Esophagus squamous epithelium (tissue), 5 donors: ENCODE results near the gene EPB41L2. TPM values are rescaled to one million over a fixed set of nuclear protein-coding genes. Genes with fewer than 3 reads are reported as not detected.

ENCODE experiments used
- DNase-seq: peaks from one replicate; lab custom pipeline; 2025; lab: John Stamatoyannopoulos, UW
- H3K27ac ChIP-seq, 4 donors: fragments of 200-600 bp; sonication (generic); one replicate each; pipeline ENCODE4 v1.5.1; 2016 to 2019; ENCODE audit warnings: mild to moderate bottlenecking in 1 of 4
- H3K27me3 ChIP-seq, 4 donors: fragments of 200-600 bp; sonication (generic); 1 replicate in 3 of 4; 2 replicates in 1 of 4; pipeline versions ENCODE4 v1.5.1 to v1.6.0; 2017 to 2021; ENCODE audit warnings: antibody characterized with exemption in 1 of 4
- H3K36me3 ChIP-seq, 3 donors: fragments of 200-600 bp; sonication (generic); one replicate each; pipeline ENCODE4 v1.5.1; 2016 to 2019
- H3K4me1 ChIP-seq, 3 donors: fragments of 200-600 bp; sonication (generic); one replicate each; pipeline ENCODE4 v1.5.1; 2017 to 2019
- H3K4me3 ChIP-seq, 4 donors: fragments of 200-600 bp; sonication (generic); 1 replicate in 3 of 4; 2 replicates in 1 of 4; pipeline ENCODE4 v1.5.1; 2016 to 2019; ENCODE audit warnings: mild to moderate bottlenecking in 2 of 4, moderate library complexity in 1 of 4
- H3K9me3 ChIP-seq, 3 donors: fragments of 200-600 bp; sonication (generic); one replicate each; pipeline ENCODE4 v1.5.1; 2016 to 2019
- CTCF ChIP-seq, 6 experiments: fragments of 450-650 bp in 4 of 6; fragments of 200-600 bp in 2 of 6; sonication (generic) in 2 of 6; IDR thresholded peaks; one replicate each; pipeline ENCODE4 v1.5.1; 2016 to 2019; ENCODE audit warnings: antibody characterized with exemption in 6 of 6, mild to moderate bottlenecking in 4 of 6, moderate library complexity in 4 of 6
- POLR2A ChIP-seq, 4 donors: fragments of 450-650 bp; IDR thresholded peaks; one replicate each; pipeline ENCODE4 v1.6.1; 2017; ENCODE audit warnings: antibody characterized with exemption in 4 of 4, mild to moderate bottlenecking in 4 of 4, moderate library complexity in 3 of 4
- WGBS, 2 donors: methylation state at CpG; one replicate each; pipeline ENCODE4 v1.1.5; 2018; 5-methylcytosine and 5-hydroxymethylcytosine counted together
- intact Hi-C: fragments of 100-400 bp; cut with DNase I; formaldehyde crosslinking; loops from one replicate; pipeline ENCODE4 v1.15.0; 2022
- total RNA-seq, 4 donors: library from RNA; depleted of rRNA; stranded (reverse); fragments of >200 nt; gene quantifications; one replicate each; pipeline ENCODE4 v1.1.0, GENCODE V29; 2016
- donor health status: DM: yes; HTN: yes; CAD: no.

The EPB41L2 gene
- total RNA-seq, 4 donors from 2014 or later: 6.2 to 58.0 (median 14.9) TPM

- DNase-seq: no peak
- intact Hi-C loops: no loop called here
- H3K36me3 ChIP-seq: no peaks in the 10 kb centered on the region
- H3K27ac ChIP-seq: no peak overlapping the region
- H3K27me3 ChIP-seq: no peaks in the 10 kb centered on the region
- peaks cover 0 to 4% (median 4%) of the 10 kb centered on the region in 3 donors for H3K9me3 ChIP-seq
- no peaks in the 10 kb centered on the region for H3K4me1 ChIP-seq
- H3K4me3 ChIP-seq: no peak overlapping the region
- TF ChIP-seq POLR2A (IDR thresholded peaks at IDR 0.05): no peak
- TF ChIP-seq CTCF (IDR thresholded peaks at IDR 0.05): no peak
Observed at GRCh38 chr6:130796313-130796905, 266.6 kb downstream of the EPB41L2 start.

- TF ChIP-seq POLR2A (IDR thresholded peaks at IDR 0.05): no peak
- TF ChIP-seq CTCF (IDR thresholded peaks at IDR 0.05): no peak
- Histone ChIP-seq H3K27ac (no peak overlapping the region), H3K4me1 (no peaks in the 10 kb centered on the region), H3K27me3 (no peaks in the 10 kb centered on the region), H3K36me3 (no peaks in the 10 kb centered on the region), H3K9me3 (peaks cover 0 to 4% (median 0%) of the 10 kb centered on the region in 3 donors), H3K4me3 (no peak overlapping the region)
- intact Hi-C loops: no loop called here
- 28% methylated on average over 3 of the region's 3 CpGs for WGBS, 2 donors
- no peak for DNase-seq
Observed at GRCh38 chr6:130794738-130795137, 268.3 kb downstream of the EPB41L2 start.

- Histone ChIP-seq H3K27ac (no peak overlapping the region), H3K4me1 (no peaks in the 10 kb centered on the region), H3K27me3 (no peaks in the 10 kb centered on the region), H3K4me3 (no peak overlapping the region), H3K9me3 (peaks cover 0 to 4% (median 0%) of the 10 kb centered on the region in 3 donors), H3K36me3 (no peaks in the 10 kb centered on the region)
- no peak for DNase-seq
- 83 to 88% methylated on average over 1 of the region's 1 CpG for WGBS, 2 donors
- intact Hi-C loops: no loop called here
- TF ChIP-seq CTCF (IDR thresholded peaks at IDR 0.05) (no peak), POLR2A (IDR thresholded peaks at IDR 0.05) (no peak)
Observed at GRCh38 chr6:130794010-130794697, 268.9 kb downstream of the EPB41L2 start.

Other genes starting within 250 kb of the EPB41L2 start
- gene SMLR1, start 235.8 kb downstream of the EPB41L2 start, total RNA-seq: not detected
- gene AKAP7, start 72.2 kb upstream of the EPB41L2 start, total RNA-seq: 10 to 100 TPM in 1 of 4 donors, 1 to 10 TPM in 3; 2.1 to 11.4 (median 4.4) TPM